PC-3 (cell line): ENCODE data around the gene PRKCQ. TPM values are rescaled to one million over a fixed set of nuclear protein-coding genes. Genes with fewer than 3 reads are reported as not detected.

Source experiments
- ATAC-seq: fragments of 200-7000 bp; cut with Tn5 transposase; 2 replicates; pipeline ENCODE4 v1.9.1; 2020; ENCODE audit warnings: mild to moderate bottlenecking, moderate library complexity
- BruUV-seq: library from RNA; stranded (reverse); fragments of 400-500 nt; replicated peaks from 2 replicates; lab custom pipeline; 2021; lab: Mats Ljungman, UMichigan
- CTCF ChIA-PET: fragments of 300-600 bp; sonication (Branson Sonifier 250); formaldehyde crosslinking; loops from one replicate; lab custom pipeline; 2022; ENCODE audit warnings: antibody characterized with exemption; lab: Charles Lee
- POLR2A ChIA-PET: fragments of 300-600 bp; sonication (Branson Sonifier 250); formaldehyde crosslinking; loops from one replicate; lab custom pipeline; 2022; ENCODE audit warnings: antibody characterized with exemption; ENCODE audit not compliant: unreplicated experiment; lab: Charles Lee
- DNase-seq: peaks from one replicate; pipeline ENCODE4 v3.0.0-alpha.2; 2015
- H2AFZ ChIP-seq: fragments of 300-600 bp; sonication (generic); 2 replicates; pipeline ENCODE4 v1.6.0; 2016; ENCODE audit warnings: antibody characterized with exemption, low read length
- H3F3A ChIP-seq: fragments of 300-600 bp; sonication (generic); one replicate; pipeline ENCODE4 v1.6.0; 2017; ENCODE audit warnings: antibody characterized with exemption, low read length, control low read depth, mild to moderate bottlenecking; ENCODE audit not compliant: unreplicated experiment
- H3K27ac ChIP-seq: fragments of 300-600 bp; sonication (generic); 2 replicates; pipeline ENCODE4 v1.5.1; 2016; ENCODE audit warnings: mild to moderate bottlenecking, low read length
- H3K27me3 ChIP-seq: fragments of 300-600 bp; sonication (generic); 2 replicates; pipeline ENCODE4 v1.6.1; 2016; ENCODE audit warnings: low read length, mixed read lengths
- H3K36me3 ChIP-seq: fragments of 300-600 bp; sonication (generic); 2 replicates; pipeline ENCODE4 v1.6.1; 2016; ENCODE audit warnings: low read depth, mixed run types, low read length, mixed read lengths
- H3K4me1 ChIP-seq: fragments of 300-600 bp; sonication (generic); 2 replicates; pipeline ENCODE4 v1.5.1; 2016; ENCODE audit warnings: low read length; ENCODE audit not compliant: insufficient read depth
- H3K4me2 ChIP-seq: fragments of 300-600 bp; sonication (generic); 2 replicates; pipeline ENCODE4 v1.6.0; 2016; ENCODE audit warnings: low read length
- H3K4me3 ChIP-seq: fragments of 300-600 bp; sonication (generic); 2 replicates; pipeline ENCODE4 v1.5.1; 2016; ENCODE audit warnings: mild to moderate bottlenecking, low read length, mixed read lengths
- H3K79me2 ChIP-seq: fragments of 300-600 bp; sonication (generic); 2 replicates; pipeline ENCODE4 v1.6.1; 2017; ENCODE audit warnings: low read length, mixed read lengths
- H3K9ac ChIP-seq: fragments of 300-600 bp; sonication (generic); 2 replicates; pipeline ENCODE4 v1.6.0; 2016; ENCODE audit warnings: mild to moderate bottlenecking, low read length
- H3K9me2 ChIP-seq: fragments of 300-600 bp; sonication (generic); replicated peaks from 2 replicates; pipeline ENCODE4 v1.6.1; 2016; ENCODE audit warnings: mixed run types, low read length, mixed read lengths
- H3K9me3 ChIP-seq: fragments of 300-600 bp; sonication (generic); 2 replicates; pipeline ENCODE4 v1.6.1; 2016; ENCODE audit warnings: low read length, mixed read lengths
- H4K20me1 ChIP-seq: fragments of 300-600 bp; sonication (generic); 2 replicates; pipeline ENCODE4 v1.6.1; 2016; ENCODE audit warnings: low read length, mixed read lengths
- CTCF ChIP-seq: fragments of 300-600 bp; sonication (generic); conservative IDR thresholded peaks from 2 replicates; pipeline ENCODE4 v1.5.1; 2017; ENCODE audit warnings: antibody characterized with exemption, low read depth, mild to moderate bottlenecking, low read length
- EZH2 ChIP-seq: fragments of 300-600 bp; sonication (generic); IDR thresholded peaks from one replicate; pipeline ENCODE4 v1.6.1; 2017; ENCODE audit warnings: antibody characterized with exemption, mild to moderate bottlenecking, low read length; ENCODE audit not compliant: unreplicated experiment
- EZH2phosphoT487 ChIP-seq: fragments of 300-600 bp; sonication (generic); IDR thresholded peaks from 2 replicates; pipeline ENCODE4 v1.6.1; 2018; ENCODE audit warnings: mild to moderate bottlenecking, antibody characterized with exemption, low read length, borderline replicate concordance
- intact Hi-C: fragments of 100-400 bp; cut with micrococcal nuclease; formaldehyde crosslinking; loops from 2 replicates; pipeline ENCODE4 v1.9.0; 2023
- total RNA-seq: library from RNA; depleted of rRNA; stranded (reverse); fragments of >200 nt; gene quantifications from 2 replicates; pipeline ENCODE4 v1.2.3, GENCODE V29; 2014

The PRKCQ gene
- total RNA-seq, 1 experiment from 2014 or later = not detected

GRCh38 chr10:6416892-6417512 lies 163.1 kb downstream of the PRKCQ start:
- no peak overlapping the region for H3K9ac ChIP-seq
- H2AFZ ChIP-seq = no peak overlapping the region
- TF ChIP-seq CTCF = peak; percentile 65
- TF ChIP-seq EZH2phosphoT487 = no peak
- no peak for TF ChIP-seq EZH2
- no peak overlapping the region for H3K4me2 ChIP-seq
- H3F3A ChIP-seq = no peaks in the 10 kb centered on the region
- no peaks in the 10 kb centered on the region for H3K9me2 ChIP-seq
- no peak overlapping the region for H3K27ac ChIP-seq
- ATAC-seq (peak; percentile 66), DNase-seq (peak; percentile 49)
- no peaks in the 10 kb centered on the region for H3K36me3 ChIP-seq
- no peaks in the 10 kb centered on the region for H3K4me1 ChIP-seq
- no peaks in the 10 kb centered on the region for H3K9me3 ChIP-seq
- no TSS peak for BruUV-seq
- H4K20me1 ChIP-seq = no peaks in the 10 kb centered on the region
- ChIA-PET CTCF (no interaction called here), POLR2A (no interaction called here)
- intact Hi-C loops = loop anchor here (2.0 kb wide), 1 partner anchor 250 kb away; no protein-coding TSS in a partner anchor
- peaks cover 12% of the 10 kb centered on the region for H3K27me3 ChIP-seq
- no peaks in the 10 kb centered on the region for H3K79me2 ChIP-seq
- no peak overlapping the region for H3K4me3 ChIP-seq

GRCh38 chr10:6411436-6411835 lies 168.6 kb downstream of the PRKCQ start:
- H3K4me2 ChIP-seq = no peak overlapping the region
- CTCF ChIA-PET = no interaction called here
- no peaks in the 10 kb centered on the region for H3K79me2 ChIP-seq
- TF ChIP-seq CTCF (no peak), EZH2 (no peak), EZH2phosphoT487 (no peak)
- no TSS peak for BruUV-seq
- H3K27me3 ChIP-seq = peaks cover 23% of the 10 kb centered on the region
- H3K4me3 ChIP-seq = no peak overlapping the region
- H3K9me3 ChIP-seq = no peaks in the 10 kb centered on the region
- no peak overlapping the region for H3K27ac ChIP-seq
- ATAC-seq (no peak), DNase-seq (no peak)
- H3K9me2 ChIP-seq = no peaks in the 10 kb centered on the region
- POLR2A ChIA-PET = no interaction called here
- no peaks in the 10 kb centered on the region for H3K4me1 ChIP-seq
- H2AFZ ChIP-seq = no peak overlapping the region
- intact Hi-C loops = no loop called here
- H3K9ac ChIP-seq = no peak overlapping the region
- no peaks in the 10 kb centered on the region for H3K36me3 ChIP-seq
- H3F3A ChIP-seq = no peaks in the 10 kb centered on the region
- no peaks in the 10 kb centered on the region for H4K20me1 ChIP-seq

- no peak overlapping the region for H3K4me3 ChIP-seq
- no peak overlapping the region for H3K9ac ChIP-seq
- H2AFZ ChIP-seq = no peak overlapping the region
- H3K27ac ChIP-seq = no peak overlapping the region
- no TSS peak for BruUV-seq
- no peaks in the 10 kb centered on the region for H3F3A ChIP-seq
- no peaks in the 10 kb centered on the region for H3K36me3 ChIP-seq
- no peak for TF ChIP-seq EZH2
- intact Hi-C loops = no loop called here
- H3K9me3 ChIP-seq = no peaks in the 10 kb centered on the region
- ATAC-seq (no peak), DNase-seq (no peak)
- no peaks in the 10 kb centered on the region for H4K20me1 ChIP-seq
- no peak overlapping the region for H3K4me2 ChIP-seq
- ChIA-PET POLR2A (no interaction called here), CTCF (no interaction called here)
- no peaks in the 10 kb centered on the region for H3K9me2 ChIP-seq
- peaks cover 23% of the 10 kb centered on the region for H3K27me3 ChIP-seq
- no peaks in the 10 kb centered on the region for H3K79me2 ChIP-seq
- H3K4me1 ChIP-seq = no peaks in the 10 kb centered on the region
Observed at GRCh38 chr10:6410830-6411229, 169.2 kb downstream of the PRKCQ start.
